Hematopoietic multipotent progenitor cell (in vitro differentiated cells): ENCODE results near the gene MED8. TPM values are rescaled to one million over a fixed set of nuclear protein-coding genes. Genes with fewer than 3 reads are reported as not detected.
"Not testable (repeated sequence)": the region's sequence is repeated elsewhere in the genome, so short reads cannot be mapped to it uniquely, and the experiment has no call there.

Experiments
- DNase-seq, 3 donors: peaks; one replicate each; pipeline ENCODE4 v3.0.0-alpha.2; 2011 to 2015; ENCODE audit warnings: low read depth in 2 of 3, low spot score in 2 of 3
- total RNA-seq: library from RNA; depleted of rRNA; stranded (reverse); fragments of >200 nt; gene quantifications from one replicate; pipeline ENCODE4 v1.2.3, GENCODE V29; 2012

The MED8 gene
- total RNA-seq, 1 donor, result 21.3 TPM

- DNase-seq, result no peak
These were observed 33.5 kb upstream of the MED8 start for GRCh38 chr1:43422995-43423671.

GRCh38 chr1:43421976-43422750 lies 32.6 kb upstream of the MED8 start:
- no peak for DNase-seq

- no peak for DNase-seq
These were observed 31.8 kb upstream of the MED8 start for GRCh38 chr1:43421396-43421795.

GRCh38 chr1:43420874-43421273 lies 31.3 kb upstream of the MED8 start:
- DNase-seq, result no peak

GRCh38 chr1:43419627-43420425 lies 30.2 kb upstream of the MED8 start:
- no peak for DNase-seq

GRCh38 chr1:43418858-43419257 lies 29.3 kb upstream of the MED8 start:
- DNase-seq, result no peak

GRCh38 chr1:43415901-43416300 lies 26.3 kb upstream of the MED8 start:
- DNase-seq, result no peak

- peak; percentile 36 to 90 (median 82) for DNase-seq
These were observed 25.1 kb upstream of the MED8 start for GRCh38 chr1:43414634-43415223.

GRCh38 chr1:43413426-43413825 lies 23.8 kb upstream of the MED8 start:
- not testable (repeated sequence) for DNase-seq

GRCh38 chr1:43410571-43410970 lies 21.0 kb upstream of the MED8 start:
- DNase-seq, result no peak

GRCh38 chr1:43405876-43406234 lies 16.3 kb upstream of the MED8 start:
- no peak for DNase-seq

GRCh38 chr1:43405219-43405875 lies 15.7 kb upstream of the MED8 start:
- no peak for DNase-seq

- DNase-seq, result no peak
These were observed 14.8 kb upstream of the MED8 start for GRCh38 chr1:43404353-43404752.

GRCh38 chr1:43402089-43402865 lies 12.7 kb upstream of the MED8 start:
- DNase-seq, result no peak

GRCh38 chr1:43400441-43400840 lies 10.8 kb upstream of the MED8 start:
- DNase-seq, result not testable (repeated sequence)

- no peak for DNase-seq
These were observed 8.6 kb upstream of the MED8 start for GRCh38 chr1:43398227-43398626.

GRCh38 chr1:43396059-43396458 lies 6.5 kb upstream of the MED8 start:
- no peak for DNase-seq

- DNase-seq, result no peak
These were observed 5.9 kb upstream of the MED8 start for GRCh38 chr1:43395523-43395922.

GRCh38 chr1:43392702-43393101 lies 3.1 kb upstream of the MED8 start:
- DNase-seq, result no peak

- no peak for DNase-seq
These were observed 987 bp downstream of the MED8 start for GRCh38 chr1:43388613-43389012.
